ENCODE measurements around the gene ADRA2C.

The ADRA2C gene

GRCh38 chr4:3741217-3742011 is 24.8 kb upstream of the ADRA2C start:
- TF ChIP-seq FOXP2 (optimal IDR thresholded peaks at IDR 0.05; ENCODE audit: control extremely low read depth, extremely low read length, insufficient read depth) (no peak), POLR2AphosphoS5 (IDR thresholded peaks at IDR 0.05; ENCODE audit: borderline replicate concordance, low read depth, low read length) (no peak), EZH2 (IDR thresholded peaks at IDR 0.05) (no peak)
- Histone ChIP-seq H3K9me3 (ENCODE audit: low read depth, low read length) (no peaks in the 10 kb centered on the region), H3K36me3 (ENCODE audit: insufficient read depth, low read length) (no peaks in the 10 kb centered on the region), H3K27ac (no peak overlapping the region), H3K4me3 (no peak overlapping the region), H3K9ac (ENCODE audit: insufficient read length) (no peak overlapping the region)
- DNase-seq (ENCODE audit: low read depth, low spot score): no peak

DNA sequence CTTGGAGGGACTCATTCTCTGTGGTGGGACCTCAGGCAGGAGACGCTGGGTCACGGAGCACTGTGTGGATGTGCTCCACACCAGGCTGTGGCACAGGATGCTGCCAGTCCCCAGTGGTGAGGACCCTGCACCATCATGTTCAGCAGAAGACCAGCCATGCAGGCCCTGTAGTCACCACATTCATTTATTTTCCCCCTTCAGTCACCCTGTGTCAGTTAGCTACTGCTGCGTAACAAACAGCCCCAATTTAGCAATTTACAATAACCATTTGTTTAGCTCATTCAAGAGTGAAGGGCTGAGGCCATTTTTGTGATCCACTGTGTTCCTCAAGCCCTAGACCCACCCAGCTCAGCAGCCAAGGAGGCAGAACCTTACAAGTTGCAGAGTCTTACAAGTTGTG is 23.6 kb upstream of the ADRA2C start:
- H3K4me3 ChIP-seq: no peak overlapping the region
- no peak for DNase-seq (ENCODE audit: low read depth, low spot score)
- no peaks in the 10 kb centered on the region for H3K9me3 ChIP-seq (ENCODE audit: low read depth, low read length)
- TF ChIP-seq POLR2AphosphoS5 (IDR thresholded peaks at IDR 0.05; ENCODE audit: borderline replicate concordance, low read depth, low read length) (no peak), EZH2 (IDR thresholded peaks at IDR 0.05) (no peak), FOXP2 (optimal IDR thresholded peaks at IDR 0.05; ENCODE audit: control extremely low read depth, extremely low read length, insufficient read depth) (no peak)
- no peaks in the 10 kb centered on the region for H3K36me3 ChIP-seq (ENCODE audit: insufficient read depth, low read length)
- no peak overlapping the region for H3K27ac ChIP-seq
- H3K9ac ChIP-seq (ENCODE audit: insufficient read length): no peak overlapping the region

GRCh38 chr4:3744232-3744631 is 22.0 kb upstream of the ADRA2C start:
- Histone ChIP-seq H3K4me3 (no peak overlapping the region), H3K27ac (no peak overlapping the region), H3K36me3 (ENCODE audit: insufficient read depth, low read length) (no peaks in the 10 kb centered on the region), H3K9ac (ENCODE audit: insufficient read length) (no peak overlapping the region), H3K9me3 (ENCODE audit: low read depth, low read length) (no peaks in the 10 kb centered on the region)
- TF ChIP-seq POLR2AphosphoS5 (IDR thresholded peaks at IDR 0.05; ENCODE audit: borderline replicate concordance, low read depth, low read length) (no peak), EZH2 (IDR thresholded peaks at IDR 0.05) (no peak), FOXP2 (optimal IDR thresholded peaks at IDR 0.05; ENCODE audit: control extremely low read depth, extremely low read length, insufficient read depth) (no peak)
- no peak for DNase-seq (ENCODE audit: low read depth, low spot score)

DNA sequence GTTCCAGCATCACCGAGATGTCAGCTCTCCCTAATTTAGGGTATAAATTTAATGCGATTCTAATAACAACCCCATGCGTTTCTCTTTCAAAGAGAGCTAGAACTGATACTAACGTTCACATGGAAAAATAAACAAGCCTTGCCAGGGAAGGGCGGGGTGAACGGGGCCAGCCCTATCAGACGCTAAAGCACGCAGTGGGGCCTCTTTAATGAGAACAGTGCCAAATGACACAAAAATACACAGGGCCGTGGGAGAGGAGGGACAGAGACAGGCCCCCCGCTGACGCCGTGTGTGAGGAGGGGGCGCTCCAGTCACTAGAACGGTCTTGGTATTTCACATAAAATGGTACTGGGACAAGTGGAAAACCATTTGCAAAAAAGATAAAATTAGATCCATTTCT is 21.3 kb upstream of the ADRA2C start:
- no peak for TF ChIP-seq EZH2 (IDR thresholded peaks at IDR 0.05)
- H3K4me3 ChIP-seq: no peak overlapping the region
- no peaks in the 10 kb centered on the region for H3K36me3 ChIP-seq (ENCODE audit: insufficient read depth, low read length)
- H3K9ac ChIP-seq (ENCODE audit: insufficient read length): no peak overlapping the region
- no peak for DNase-seq (ENCODE audit: low read depth, low spot score)
- H3K9me3 ChIP-seq (ENCODE audit: low read depth, low read length): no peaks in the 10 kb centered on the region
- H3K27ac ChIP-seq: no peak overlapping the region

GRCh38 chr4:3745886-3746656 is 20.1 kb upstream of the ADRA2C start:
- TF ChIP-seq POLR2AphosphoS5 (IDR thresholded peaks at IDR 0.05; ENCODE audit: borderline replicate concordance, low read depth, low read length) (no peak), FOXP2 (optimal IDR thresholded peaks at IDR 0.05; ENCODE audit: control extremely low read depth, extremely low read length, insufficient read depth) (no peak), EZH2 (IDR thresholded peaks at IDR 0.05) (no peak)
- DNase-seq (ENCODE audit: low read depth, low spot score): no peak
- Histone ChIP-seq H3K9me3 (ENCODE audit: low read depth, low read length) (no peaks in the 10 kb centered on the region), H3K27ac (no peak overlapping the region), H3K36me3 (ENCODE audit: insufficient read depth, low read length) (no peaks in the 10 kb centered on the region), H3K4me3 (no peak overlapping the region), H3K9ac (ENCODE audit: insufficient read length) (no peak overlapping the region)

GRCh38 chr4:3746701-3747580 is 19.2 kb upstream of the ADRA2C start:
- Histone ChIP-seq H3K4me3 (no peak overlapping the region), H3K9me3 (ENCODE audit: low read depth, low read length) (no peaks in the 10 kb centered on the region), H3K27ac (no peak overlapping the region), H3K36me3 (ENCODE audit: insufficient read depth, low read length) (no peaks in the 10 kb centered on the region), H3K9ac (ENCODE audit: insufficient read length) (no peak overlapping the region)
- DNase-seq (ENCODE audit: low read depth, low spot score): no peak
- TF ChIP-seq EZH2 (IDR thresholded peaks at IDR 0.05) (no peak), FOXP2 (optimal IDR thresholded peaks at IDR 0.05; ENCODE audit: control extremely low read depth, extremely low read length, insufficient read depth) (no peak), POLR2AphosphoS5 (IDR thresholded peaks at IDR 0.05; ENCODE audit: borderline replicate concordance, low read depth, low read length) (no peak)

DNA sequence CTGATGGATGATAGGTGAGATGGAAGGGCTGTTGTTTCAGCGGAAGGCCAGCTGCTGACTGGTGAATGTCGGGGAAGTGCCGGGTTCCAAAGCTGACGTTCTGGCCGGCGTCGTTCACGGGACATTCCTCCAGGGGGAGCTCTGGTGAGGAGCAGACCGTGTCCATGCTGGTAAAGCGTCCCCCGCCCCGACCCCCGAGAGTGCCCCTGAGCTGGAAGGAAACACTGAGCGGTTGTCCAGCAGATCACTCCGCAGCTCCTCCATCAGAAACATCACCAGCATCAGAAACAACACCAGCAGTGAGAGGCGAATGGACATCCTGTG is 18.6 kb upstream of the ADRA2C start:
- Histone ChIP-seq H3K36me3 (ENCODE audit: insufficient read depth, low read length) (no peaks in the 10 kb centered on the region), H3K4me3 (no peak overlapping the region), H3K9me3 (ENCODE audit: low read depth, low read length) (no peaks in the 10 kb centered on the region), H3K9ac (ENCODE audit: insufficient read length) (no peak overlapping the region), H3K27ac (no peak overlapping the region)
- no peak for TF ChIP-seq FOXP2 (optimal IDR thresholded peaks at IDR 0.05; ENCODE audit: control extremely low read depth, extremely low read length, insufficient read depth)
- TF ChIP-seq POLR2AphosphoS5 (IDR thresholded peaks at IDR 0.05; ENCODE audit: borderline replicate concordance, low read depth, low read length): no peak
- TF ChIP-seq EZH2 (IDR thresholded peaks at IDR 0.05): no peak
- DNase-seq (ENCODE audit: low read depth, low spot score): no peak
